ENCODE measurements around the gene CD93. TPM values are rescaled to one million over a fixed set of nuclear protein-coding genes. Genes with fewer than 3 reads are reported as not detected.

Gene CD93
- polyA plus RNA-seq, 3 donors = 36.2 to 42.3 (median 39.1) TPM

GRCh38 chr20:23085436-23086055, 578 bp downstream of the CD93 start:
- DNase-seq = no peak

DNA sequence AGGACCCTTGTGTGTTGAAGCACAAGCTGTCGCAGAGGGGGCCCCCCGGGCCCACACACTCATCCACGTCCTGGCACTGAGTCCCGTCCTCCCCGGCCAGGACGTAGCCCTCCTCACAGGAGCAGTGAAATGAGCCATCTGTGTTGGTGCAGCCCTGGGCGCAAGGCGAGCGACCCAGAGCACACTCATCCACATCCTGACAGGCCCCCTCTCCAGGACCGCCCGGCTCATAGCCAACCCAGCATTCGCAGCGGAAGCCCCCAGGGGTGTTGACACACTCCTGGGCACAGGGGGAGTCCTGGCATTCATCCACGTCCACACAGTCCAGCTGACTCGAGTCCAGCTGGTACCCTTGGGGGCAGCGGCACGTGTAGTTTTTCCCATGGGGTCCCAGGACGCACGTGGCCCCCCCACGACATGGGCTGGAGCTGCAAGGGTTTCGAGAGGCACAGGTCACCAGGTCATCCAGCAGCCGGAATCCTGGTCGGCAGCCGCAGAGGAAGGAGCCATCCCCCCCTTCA, 1.2 kb downstream of the CD93 start:
- no peak for DNase-seq

- DNase-seq = no peak
Observed at GRCh38 chr20:23084282-23084844, 1.8 kb downstream of the CD93 start.

DNA sequence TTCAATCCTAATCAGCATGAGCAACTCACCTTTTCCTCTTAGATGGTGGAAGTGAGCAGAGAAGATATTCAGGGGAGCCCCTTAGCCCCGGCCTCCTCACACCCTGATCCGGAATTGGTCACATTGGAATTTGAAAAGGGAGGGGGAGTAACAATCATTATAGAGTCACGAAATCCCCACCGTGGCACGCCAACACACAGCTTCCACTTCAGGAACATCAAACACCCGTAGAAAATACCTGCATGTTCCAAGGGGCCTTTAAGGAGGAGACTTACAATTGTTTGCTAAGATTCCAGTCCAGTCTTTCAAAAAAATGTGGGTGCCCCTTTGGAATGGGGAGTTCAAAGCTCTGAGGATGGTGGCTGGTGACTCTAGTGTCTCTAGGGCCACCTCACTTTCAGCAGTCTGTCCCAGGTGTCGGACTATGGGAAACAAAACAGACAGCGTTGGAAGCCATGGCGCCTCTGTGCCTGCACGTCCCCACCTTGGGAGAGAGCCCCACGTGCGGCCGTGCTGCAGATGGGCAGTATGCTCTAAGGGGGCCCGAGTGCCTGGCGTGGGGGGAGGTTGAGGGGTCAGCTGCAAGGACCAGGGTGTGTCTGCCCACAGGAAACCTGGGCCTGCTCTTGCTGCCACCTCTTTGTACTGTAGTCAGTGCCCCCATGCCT, 2.4 kb downstream of the CD93 start:
- no peak for DNase-seq

GRCh38 chr20:23082846-23083552, 3.1 kb downstream of the CD93 start:
- no peak for DNase-seq

DNA sequence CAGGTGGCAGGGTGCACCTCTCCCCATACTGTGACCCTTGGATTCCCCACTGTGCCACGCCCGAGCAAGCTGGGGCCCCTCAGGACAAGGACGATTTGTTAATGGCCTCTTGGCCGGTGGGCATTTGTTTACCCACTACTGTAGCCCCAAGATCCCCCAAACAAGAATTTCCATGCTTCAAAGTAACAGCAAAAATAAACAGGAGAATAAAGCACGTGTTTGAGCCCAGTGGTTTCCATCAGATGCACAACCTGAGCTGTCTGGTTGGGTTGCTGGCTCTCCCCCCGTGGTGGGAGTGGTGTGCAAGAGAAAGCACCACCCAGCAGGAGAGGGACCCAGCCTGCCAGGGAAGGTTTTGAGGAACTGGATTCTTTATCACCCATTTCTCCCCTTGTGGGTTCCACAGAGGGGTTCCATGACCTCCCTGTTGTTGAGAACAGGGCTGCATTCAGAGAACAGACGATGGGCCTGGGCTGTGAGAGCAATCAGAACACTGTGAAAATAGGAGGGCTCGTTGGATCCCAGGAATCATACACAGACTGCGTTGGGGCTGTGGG, 4.8 kb downstream of the CD93 start:
- DNase-seq = no peak

DNA sequence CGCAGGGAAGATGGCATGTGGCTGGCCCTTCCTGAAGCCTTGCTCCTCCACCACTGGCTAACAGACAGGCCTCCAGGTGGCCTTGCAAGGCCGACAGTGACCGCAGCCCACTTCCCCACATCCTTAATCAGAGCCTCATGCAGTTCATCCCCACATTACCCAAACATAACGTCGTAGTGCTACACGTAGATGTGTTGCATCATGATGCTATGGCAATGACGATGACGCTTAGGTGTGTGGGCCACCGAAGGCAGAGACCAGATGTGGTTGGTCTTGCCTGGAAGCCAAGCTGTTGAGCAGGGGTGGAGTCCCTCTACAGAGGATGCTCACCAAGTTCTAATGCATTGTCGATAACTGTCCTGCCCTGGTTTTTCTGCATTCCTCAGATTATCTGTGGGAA, 5.6 kb downstream of the CD93 start:
- no peak for DNase-seq

DNA sequence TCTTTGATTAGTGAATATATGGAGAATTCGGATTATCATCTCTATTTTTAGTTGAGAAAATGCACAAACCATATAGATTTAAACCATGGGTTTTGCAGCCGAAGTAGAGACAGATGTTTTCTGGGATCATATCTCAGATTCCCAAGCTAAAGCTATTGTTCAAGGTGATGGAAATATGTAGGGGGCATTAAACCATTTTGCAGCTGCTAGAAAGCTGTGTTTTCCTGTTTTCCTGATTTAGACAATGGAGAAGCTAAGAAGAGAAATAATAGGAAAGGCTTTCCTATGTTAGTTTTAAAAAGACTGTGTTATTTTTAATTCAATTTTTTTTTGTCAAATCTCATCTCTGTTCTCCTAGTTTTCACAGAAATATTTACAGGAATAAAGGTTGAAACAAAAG, 6.2 kb downstream of the CD93 start:
- no peak for DNase-seq

- DNase-seq = no peak
Observed at GRCh38 chr20:23079016-23079351, 7.1 kb downstream of the CD93 start.

- DNase-seq = no peak
Observed at GRCh38 chr20:23078351-23079015, 7.6 kb downstream of the CD93 start.

DNA sequence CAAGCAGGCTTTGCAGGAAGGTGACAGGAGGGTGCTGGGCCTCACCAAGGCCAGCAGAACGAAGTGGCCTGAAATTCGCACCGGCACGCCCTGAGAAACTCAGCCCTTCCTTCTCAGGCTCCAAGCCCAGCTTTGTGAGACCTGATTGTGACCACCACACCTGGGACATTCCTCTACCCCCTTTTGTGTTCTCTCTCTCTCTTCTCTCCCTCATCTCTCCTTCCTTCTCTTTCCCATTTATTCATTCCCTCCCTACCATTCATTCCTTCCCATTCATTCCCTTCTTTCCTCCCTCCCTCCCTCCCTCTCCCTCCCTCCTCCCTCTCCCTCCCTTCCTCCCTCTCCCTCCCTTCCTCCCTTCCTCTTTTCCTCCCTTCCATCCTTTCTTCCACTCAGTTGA, 8.8 kb downstream of the CD93 start:
- no peak for DNase-seq

DNA sequence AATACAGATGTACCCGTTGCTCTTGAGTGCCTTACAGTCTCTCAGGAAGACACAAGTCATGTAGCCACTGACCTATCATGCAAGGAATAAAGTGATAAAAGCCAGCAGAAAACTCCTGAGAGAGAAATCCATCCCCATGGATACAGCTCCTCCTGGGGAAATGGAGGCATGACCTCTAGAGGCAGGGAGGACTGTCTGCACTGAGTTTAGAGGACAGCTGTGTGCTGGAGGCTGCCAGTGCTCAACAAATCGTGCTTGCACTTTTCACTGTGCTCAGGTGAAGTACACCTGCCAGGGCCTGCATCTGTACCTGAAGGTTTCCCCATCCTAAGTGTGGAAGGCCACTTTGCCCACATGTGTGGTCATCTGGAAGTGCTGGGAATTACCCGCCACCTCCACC, 12.1 kb downstream of the CD93 start:
- no peak for DNase-seq

GRCh38 chr20:23072892-23073586, 13.1 kb downstream of the CD93 start:
- no peak for DNase-seq

- no peak for DNase-seq
Observed at GRCh38 chr20:23071996-23072395, 14.1 kb downstream of the CD93 start.

DNA sequence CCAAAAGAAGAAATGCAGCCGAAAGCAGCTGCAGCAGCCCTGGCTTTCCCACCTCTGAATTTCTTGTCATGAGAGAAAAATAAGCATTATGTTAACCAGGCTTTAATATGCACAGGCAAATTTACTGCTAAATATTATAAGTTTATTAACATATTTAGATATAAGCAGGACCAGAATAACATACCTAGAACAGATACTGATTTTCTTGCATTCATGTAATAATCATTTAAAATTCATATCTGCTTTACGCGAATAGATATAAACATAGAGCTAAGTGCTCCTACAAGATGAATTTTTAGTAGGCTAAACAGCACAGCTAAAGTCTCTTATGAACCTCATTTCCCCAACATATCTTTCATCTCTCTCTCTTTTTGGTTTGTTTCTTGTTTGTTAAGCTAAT, 14.7 kb downstream of the CD93 start:
- DNase-seq = no peak

GRCh38 chr20:23069108-23069507, 17.0 kb downstream of the CD93 start:
- DNase-seq = no peak

DNA sequence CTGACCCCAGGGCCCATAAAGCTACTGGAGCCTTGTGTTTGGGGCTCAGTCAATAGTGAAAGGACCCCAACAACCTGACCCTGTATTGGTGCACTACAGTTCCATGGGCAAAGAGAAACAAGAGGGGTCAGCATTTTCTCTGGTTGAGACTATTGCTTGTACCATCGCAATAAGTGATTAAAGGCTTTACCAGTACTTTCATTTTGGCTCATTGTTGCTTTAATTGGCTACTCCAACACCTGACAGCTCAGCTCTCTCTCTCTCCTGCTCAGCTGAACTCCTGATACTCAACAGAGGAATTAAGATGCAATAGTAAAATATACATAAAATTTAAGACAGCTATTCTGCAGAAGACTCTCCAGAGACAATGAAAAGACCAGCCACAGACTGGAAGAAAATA, 17.8 kb downstream of the CD93 start:
- no peak for DNase-seq

DNA sequence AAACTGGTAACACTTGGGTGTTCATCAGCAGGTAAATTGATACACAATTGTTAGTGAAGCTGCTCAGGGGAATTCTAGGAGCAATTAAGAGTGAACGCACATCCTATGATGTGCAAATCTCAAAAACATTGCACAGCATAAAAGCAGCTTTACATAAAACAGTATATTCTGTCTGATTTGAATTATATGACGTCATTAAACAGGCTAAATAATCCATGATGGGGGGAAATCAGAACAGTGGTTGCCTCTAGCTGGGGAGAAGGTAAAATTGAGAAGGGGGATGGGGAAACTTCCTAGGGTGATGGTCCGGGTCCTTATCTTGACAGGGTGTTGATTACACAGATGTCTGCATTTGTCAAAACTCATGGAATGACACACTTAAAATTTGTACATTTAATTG, 19.4 kb downstream of the CD93 start:
- no peak for DNase-seq

- no peak for DNase-seq
Observed at GRCh38 chr20:23065266-23066201, 20.6 kb downstream of the CD93 start.

GRCh38 chr20:23063581-23063980, 22.5 kb downstream of the CD93 start:
- no peak for DNase-seq

Data from renal pelvis (tissue), 4 donors.